ENCODE measurements around the gene HEG1. TPM values are rescaled to one million over a fixed set of nuclear protein-coding genes. Genes with fewer than 3 reads are reported as not detected.

Gene HEG1
- total and polyA plus RNA-seq, 2 experiments from 2014 or later = 1.8 to 8.8 TPM

- TF ChIP-seq CTCF (conservative IDR thresholded peaks at IDR 0.05; ENCODE audit: low read depth in 2 of 2) (no peak), ZNF331 (CRISPR knock-in tag; IDR thresholded peaks at IDR 0.05; ENCODE audit: low read depth) (no peak), CREB1 (CRISPR knock-in tag; IDR thresholded peaks at IDR 0.05; ENCODE audit: low read depth) (no peak), NANOG (IDR thresholded peaks at IDR 0.05; ENCODE audit: borderline replicate concordance) (no peak), STAT1 (IDR thresholded peaks at IDR 0.05; ENCODE audit: unreplicated experiment) (no peak), EZH2 (IDR thresholded peaks at IDR 0.05; ENCODE audit: low read depth, unreplicated experiment) (no peak), JUNB (IDR thresholded peaks at IDR 0.05; ENCODE audit: unreplicated experiment) (no peak), POLR2AphosphoS5 (IDR thresholded peaks at IDR 0.05; ENCODE audit: low read depth) (no peak)
- TF ChIP-seq, protein P1, sequence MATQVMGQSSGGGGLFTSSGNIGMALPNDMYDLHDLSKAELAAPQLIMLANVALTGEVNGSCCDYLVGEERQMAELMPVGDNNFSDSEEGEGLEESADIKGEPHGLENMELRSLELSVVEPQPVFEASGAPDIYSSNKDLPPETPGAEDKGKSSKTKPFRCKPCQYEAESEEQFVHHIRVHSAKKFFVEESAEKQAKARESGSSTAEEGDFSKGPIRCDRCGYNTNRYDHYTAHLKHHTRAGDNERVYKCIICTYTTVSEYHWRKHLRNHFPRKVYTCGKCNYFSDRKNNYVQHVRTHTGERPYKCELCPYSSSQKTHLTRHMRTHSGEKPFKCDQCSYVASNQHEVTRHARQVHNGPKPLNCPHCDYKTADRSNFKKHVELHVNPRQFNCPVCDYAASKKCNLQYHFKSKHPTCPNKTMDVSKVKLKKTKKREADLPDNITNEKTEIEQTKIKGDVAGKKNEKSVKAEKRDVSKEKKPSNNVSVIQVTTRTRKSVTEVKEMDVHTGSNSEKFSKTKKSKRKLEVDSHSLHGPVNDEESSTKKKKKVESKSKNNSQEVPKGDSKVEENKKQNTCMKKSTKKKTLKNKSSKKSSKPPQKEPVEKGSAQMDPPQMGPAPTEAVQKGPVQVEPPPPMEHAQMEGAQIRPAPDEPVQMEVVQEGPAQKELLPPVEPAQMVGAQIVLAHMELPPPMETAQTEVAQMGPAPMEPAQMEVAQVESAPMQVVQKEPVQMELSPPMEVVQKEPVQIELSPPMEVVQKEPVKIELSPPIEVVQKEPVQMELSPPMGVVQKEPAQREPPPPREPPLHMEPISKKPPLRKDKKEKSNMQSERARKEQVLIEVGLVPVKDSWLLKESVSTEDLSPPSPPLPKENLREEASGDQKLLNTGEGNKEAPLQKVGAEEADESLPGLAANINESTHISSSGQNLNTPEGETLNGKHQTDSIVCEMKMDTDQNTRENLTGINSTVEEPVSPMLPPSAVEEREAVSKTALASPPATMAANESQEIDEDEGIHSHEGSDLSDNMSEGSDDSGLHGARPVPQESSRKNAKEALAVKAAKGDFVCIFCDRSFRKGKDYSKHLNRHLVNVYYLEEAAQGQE (IDR thresholded peaks at IDR 0.05; ENCODE audit: unreplicated experiment) = no peak
These were observed 13.7 kb upstream of the HEG1 start (continued) for GRCh38 chr3:125069452-125069851.

DNA sequence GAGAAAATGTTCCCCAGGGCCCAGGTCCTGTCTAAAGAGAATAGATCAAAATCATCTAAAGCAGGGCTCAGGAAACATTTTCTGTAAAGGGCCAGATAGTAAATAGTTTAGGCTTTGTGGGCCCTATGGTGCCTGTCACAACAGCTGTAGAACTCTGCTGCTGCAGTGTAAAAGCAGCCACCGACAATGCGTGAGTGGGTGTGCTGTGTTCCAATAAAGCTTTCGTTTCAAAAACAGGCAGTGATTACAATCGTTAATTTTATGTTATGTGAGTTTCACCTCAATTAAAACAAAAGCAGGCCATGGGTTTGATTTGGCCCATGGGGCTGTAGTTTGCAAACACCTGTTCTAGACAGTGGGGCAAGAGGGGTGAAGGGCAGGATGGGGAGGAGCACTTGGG lies 12.5 kb upstream of the HEG1 start:
- Mint-ChIP-seq H3K27ac (no peak overlapping the region), H3K9me3 (no peaks in the 10 kb centered on the region; the same call in 2 of the 3 replicates), H3K27me3 (ENCODE audit: insufficient read depth, low read depth, poor library complexity) (peaks cover 8% of the 10 kb centered on the region), H3K36me3 (ENCODE audit: low read depth) (no peaks in the 10 kb centered on the region; the same call in 2 of the 3 replicates), H3K4me1 (peaks cover 13% of the 10 kb centered on the region), H3K4me3 (no peak overlapping the region)
- no peak overlapping the region for H2AFZ ChIP-seq
- H3K9me2 ChIP-seq (ENCODE audit: insufficient read depth) = 0 out of 2 replicates have a peak, but pooled peaks cover 6% of the 10 kb centered on the region
- H4K20me1 ChIP-seq (replicated peaks; ENCODE audit: insufficient read depth) = no peaks in the 10 kb centered on the region
- H3F3A ChIP-seq (replicated peaks; ENCODE audit: low read depth) = no peaks in the 10 kb centered on the region
- H3K79me2 ChIP-seq (replicated peaks; ENCODE audit: insufficient read depth) = no peaks in the 10 kb centered on the region
- DNase-seq (ENCODE audit: low spot score) = no peak
- no peak overlapping the region for H3K4me3 ChIP-seq
- peaks cover 3% of the 10 kb centered on the region; the same call in 1 of the 2 replicates for H3K4me1 ChIP-seq (ENCODE audit: insufficient read depth)
- H3K4me2 ChIP-seq = no peak overlapping the region
- no peak for ATAC-seq
- no peaks in the 10 kb centered on the region for H3K27me3 ChIP-seq (ENCODE audit: insufficient read depth)
- H3K27ac ChIP-seq (ENCODE audit: low read depth) = no peak overlapping the region
- no peaks in the 10 kb centered on the region for H3K36me3 ChIP-seq (ENCODE audit: insufficient read depth)
- TF ChIP-seq, protein P1 (IDR thresholded peaks at IDR 0.05; ENCODE audit: unreplicated experiment) = no peak
- TF ChIP-seq, protein P2, sequence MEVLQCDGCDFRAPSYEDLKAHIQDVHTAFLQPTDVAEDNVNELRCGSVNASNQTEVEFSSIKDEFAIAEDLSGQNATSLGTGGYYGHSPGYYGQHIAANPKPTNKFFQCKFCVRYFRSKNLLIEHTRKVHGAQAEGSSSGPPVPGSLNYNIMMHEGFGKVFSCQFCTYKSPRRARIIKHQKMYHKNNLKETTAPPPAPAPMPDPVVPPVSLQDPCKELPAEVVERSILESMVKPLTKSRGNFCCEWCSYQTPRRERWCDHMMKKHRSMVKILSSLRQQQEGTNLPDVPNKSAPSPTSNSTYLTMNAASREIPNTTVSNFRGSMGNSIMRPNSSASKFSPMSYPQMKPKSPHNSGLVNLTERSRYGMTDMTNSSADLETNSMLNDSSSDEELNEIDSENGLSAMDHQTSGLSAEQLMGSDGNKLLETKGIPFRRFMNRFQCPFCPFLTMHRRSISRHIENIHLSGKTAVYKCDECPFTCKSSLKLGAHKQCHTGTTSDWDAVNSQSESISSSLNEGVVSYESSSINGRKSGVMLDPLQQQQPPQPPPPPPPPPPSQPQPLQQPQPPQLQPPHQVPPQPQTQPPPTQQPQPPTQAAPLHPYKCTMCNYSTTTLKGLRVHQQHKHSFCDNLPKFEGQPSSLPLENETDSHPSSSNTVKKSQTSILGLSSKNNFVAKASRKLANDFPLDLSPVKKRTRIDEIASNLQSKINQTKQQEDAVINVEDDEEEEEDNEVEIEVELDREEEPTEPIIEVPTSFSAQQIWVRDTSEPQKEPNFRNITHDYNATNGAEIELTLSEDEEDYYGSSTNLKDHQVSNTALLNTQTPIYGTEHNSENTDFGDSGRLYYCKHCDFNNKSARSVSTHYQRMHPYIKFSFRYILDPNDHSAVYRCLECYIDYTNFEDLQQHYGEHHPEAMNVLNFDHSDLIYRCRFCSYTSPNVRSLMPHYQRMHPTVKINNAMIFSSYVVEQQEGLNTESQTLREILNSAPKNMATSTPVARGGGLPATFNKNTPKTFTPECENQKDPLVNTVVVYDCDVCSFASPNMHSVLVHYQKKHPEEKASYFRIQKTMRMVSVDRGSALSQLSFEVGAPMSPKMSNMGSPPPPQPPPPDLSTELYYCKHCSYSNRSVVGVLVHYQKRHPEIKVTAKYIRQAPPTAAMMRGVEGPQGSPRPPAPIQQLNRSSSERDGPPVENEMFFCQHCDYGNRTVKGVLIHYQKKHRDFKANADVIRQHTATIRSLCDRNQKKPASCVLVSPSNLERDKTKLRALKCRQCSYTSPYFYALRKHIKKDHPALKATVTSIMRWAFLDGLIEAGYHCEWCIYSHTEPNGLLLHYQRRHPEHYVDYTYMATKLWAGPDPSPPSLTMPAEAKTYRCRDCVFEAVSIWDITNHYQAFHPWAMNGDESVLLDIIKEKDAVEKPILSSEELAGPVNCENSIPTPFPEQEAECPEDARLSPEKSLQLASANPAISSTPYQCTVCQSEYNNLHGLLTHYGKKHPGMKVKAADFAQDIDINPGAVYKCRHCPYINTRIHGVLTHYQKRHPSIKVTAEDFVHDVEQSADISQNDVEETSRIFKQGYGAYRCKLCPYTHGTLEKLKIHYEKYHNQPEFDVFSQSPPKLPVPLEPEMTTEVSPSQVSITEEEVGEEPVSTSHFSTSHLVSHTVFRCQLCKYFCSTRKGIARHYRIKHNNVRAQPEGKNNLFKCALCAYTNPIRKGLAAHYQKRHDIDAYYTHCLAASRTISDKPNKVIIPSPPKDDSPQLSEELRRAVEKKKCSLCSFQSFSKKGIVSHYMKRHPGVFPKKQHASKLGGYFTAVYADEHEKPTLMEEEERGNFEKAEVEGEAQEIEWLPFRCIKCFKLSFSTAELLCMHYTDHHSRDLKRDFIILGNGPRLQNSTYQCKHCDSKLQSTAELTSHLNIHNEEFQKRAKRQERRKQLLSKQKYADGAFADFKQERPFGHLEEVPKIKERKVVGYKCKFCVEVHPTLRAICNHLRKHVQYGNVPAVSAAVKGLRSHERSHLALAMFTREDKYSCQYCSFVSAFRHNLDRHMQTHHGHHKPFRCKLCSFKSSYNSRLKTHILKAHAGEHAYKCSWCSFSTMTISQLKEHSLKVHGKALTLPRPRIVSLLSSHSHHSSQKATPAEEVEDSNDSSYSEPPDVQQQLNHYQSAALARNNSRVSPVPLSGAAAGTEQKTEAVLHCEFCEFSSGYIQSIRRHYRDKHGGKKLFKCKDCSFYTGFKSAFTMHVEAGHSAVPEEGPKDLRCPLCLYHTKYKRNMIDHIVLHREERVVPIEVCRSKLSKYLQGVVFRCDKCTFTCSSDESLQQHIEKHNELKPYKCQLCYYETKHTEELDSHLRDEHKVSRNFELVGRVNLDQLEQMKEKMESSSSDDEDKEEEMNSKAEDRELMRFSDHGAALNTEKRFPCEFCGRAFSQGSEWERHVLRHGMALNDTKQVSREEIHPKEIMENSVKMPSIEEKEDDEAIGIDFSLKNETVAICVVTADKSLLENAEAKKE (CRISPR knock-in tag; IDR thresholded peaks at IDR 0.05) = no peak
- TF ChIP-seq JUNB (IDR thresholded peaks at IDR 0.05; ENCODE audit: unreplicated experiment) = no peak
